Central memory CD8-positive, alpha-beta T cell (primary cell): ENCODE measurements around the gene ATP10B.
"Not testable (repeated sequence)": the region's sequence is repeated elsewhere in the genome, so short reads cannot be mapped to it uniquely, and the experiment has no call there.

ENCODE experiments used
- ATAC-seq: fragments of 150-1000 bp; cut with Tn5 transposase; replicated peaks from 2 replicates; pipeline ENCODE4 v1.10.0; 2022; ENCODE audit warnings: mild to moderate bottlenecking, moderate FRiP score, moderate number of reproducible peaks; ENCODE audit not compliant: poor library complexity, severe bottlenecking; ENCODE audit errors: extremely low read depth
- DNase-seq, 2 donors: peaks; one replicate each; pipeline ENCODE4 v3.0.0; 2021; ENCODE audit warnings: low spot score in 2 of 2
- H3K27ac Mint-ChIP-seq: one replicate; pipeline ENCODE4 v1.8.0; 2022; ENCODE audit warnings: low read depth, mild to moderate bottlenecking, moderate library complexity, mixed read lengths
- H3K27me3 Mint-ChIP-seq: one replicate; pipeline ENCODE4 v1.8.0; 2022; ENCODE audit warnings: mixed read lengths
- H3K36me3 Mint-ChIP-seq: one replicate; pipeline ENCODE4 v1.8.0; 2022; ENCODE audit warnings: mild to moderate bottlenecking, moderate library complexity, mixed read lengths; ENCODE audit not compliant: insufficient read depth
- H3K4me1 Mint-ChIP-seq: one replicate; pipeline ENCODE4 v1.8.0; 2022; ENCODE audit warnings: mixed read lengths
- H3K4me3 Mint-ChIP-seq: one replicate; pipeline ENCODE4 v1.8.0; 2022; ENCODE audit warnings: mild to moderate bottlenecking, moderate library complexity, mixed read lengths
- H3K9me3 Mint-ChIP-seq: one replicate; pipeline ENCODE4 v1.8.0; 2022; ENCODE audit warnings: mixed read lengths

ATP10B gene

GRCh38 chr5:160852049-160852448, at the start of gene ATP10B:
Gene ATP10B, minus strand, starts transcription at chr5:160852211. Its CDS starts 164,137 bp downstream, at chr5:160688074.
- Mint-ChIP-seq H3K4me1 (no peaks in the 10 kb centered on the region), H3K4me3 (no peak within 1 kb of the TSS), H3K9me3 (no peaks in the 10 kb centered on the region), H3K36me3 (no peaks in the 10 kb centered on the region), H3K27me3 (no peaks in the 10 kb centered on the region), H3K27ac (no peak within 1 kb of the TSS)
- no peak for ATAC-seq
- DNase-seq = no peak

GRCh38 chr5:160901656-160902055, 49.6 kb upstream of the ATP10B start:
- ATAC-seq (no peak), DNase-seq (no peak)
- Mint-ChIP-seq H3K36me3 (no peaks in the 10 kb centered on the region), H3K9me3 (no peaks in the 10 kb centered on the region), H3K4me3 (no peak overlapping the region), H3K27ac (no peak overlapping the region), H3K4me1 (no peaks in the 10 kb centered on the region), H3K27me3 (peaks cover 15% of the 10 kb centered on the region)

- H3K9me3 Mint-ChIP-seq = peaks cover 9% of the 10 kb centered on the region
- no peak overlapping the region for H3K4me3 Mint-ChIP-seq
- ATAC-seq (no peak), DNase-seq (no peak)
- no peaks in the 10 kb centered on the region for H3K4me1 Mint-ChIP-seq
- peaks cover 15% of the 10 kb centered on the region for H3K27me3 Mint-ChIP-seq
- H3K27ac Mint-ChIP-seq = no peak overlapping the region
- H3K36me3 Mint-ChIP-seq = no peaks in the 10 kb centered on the region
Observed at GRCh38 chr5:160899735-160900134, 47.7 kb upstream of the ATP10B start.

GRCh38 chr5:160893180-160893964, 41.4 kb upstream of the ATP10B start:
- H3K27me3 Mint-ChIP-seq = peaks cover 11% of the 10 kb centered on the region
- not testable (repeated sequence) for H3K4me1 Mint-ChIP-seq, DNase-seq, H3K9me3 Mint-ChIP-seq, ATAC-seq, H3K4me3 Mint-ChIP-seq, H3K36me3 Mint-ChIP-seq, H3K27ac Mint-ChIP-seq

- DNase-seq (no peak), ATAC-seq (no peak)
- H3K4me1 Mint-ChIP-seq = no peaks in the 10 kb centered on the region
- H3K27me3 Mint-ChIP-seq = no peaks in the 10 kb centered on the region
- peaks cover 2% of the 10 kb centered on the region for H3K36me3 Mint-ChIP-seq
- H3K27ac Mint-ChIP-seq = no peak overlapping the region
- H3K9me3 Mint-ChIP-seq = no peaks in the 10 kb centered on the region
- no peak overlapping the region for H3K4me3 Mint-ChIP-seq
Observed at GRCh38 chr5:160887780-160888179, 35.8 kb upstream of the ATP10B start.

- not testable (repeated sequence) for H3K4me1 Mint-ChIP-seq
Observed at GRCh38 chr5:160873560-160874200, 21.7 kb upstream of the ATP10B start.

GRCh38 chr5:160869989-160870521, 18.0 kb upstream of the ATP10B start:
- Mint-ChIP-seq H3K9me3 (peaks cover 8% of the 10 kb centered on the region), H3K4me1 (peaks cover 6% of the 10 kb centered on the region), H3K27me3 (peaks cover 18% of the 10 kb centered on the region), H3K36me3 (peaks cover 2% of the 10 kb centered on the region), H3K4me3 (no peak overlapping the region), H3K27ac (no peak overlapping the region)
- DNase-seq (no peak), ATAC-seq (no peak)

More at GRCh38 chr5:160873560-160874200, 21.7 kb upstream of the ATP10B start:
- not testable (repeated sequence) for DNase-seq, H3K9me3 Mint-ChIP-seq, H3K36me3 Mint-ChIP-seq, H3K4me3 Mint-ChIP-seq, ATAC-seq, H3K27ac Mint-ChIP-seq
- H3K27me3 Mint-ChIP-seq = peaks cover 18% of the 10 kb centered on the region

- H3K9me3 Mint-ChIP-seq = peaks cover 10% of the 10 kb centered on the region
- H3K4me1 Mint-ChIP-seq = peaks cover 6% of the 10 kb centered on the region
- DNase-seq (no peak), ATAC-seq (no peak)
- no peak overlapping the region for H3K4me3 Mint-ChIP-seq
- no peak overlapping the region for H3K27ac Mint-ChIP-seq
- peaks cover 2% of the 10 kb centered on the region for H3K36me3 Mint-ChIP-seq
- peaks cover 22% of the 10 kb centered on the region for H3K27me3 Mint-ChIP-seq
Observed at GRCh38 chr5:160867976-160868375, 16.0 kb upstream of the ATP10B start.

GRCh38 chr5:160851451-160851850, 560 bp downstream of the ATP10B start:
- no peak overlapping the region for H3K27ac Mint-ChIP-seq
- ATAC-seq (no peak), DNase-seq (no peak)
- H3K4me1 Mint-ChIP-seq = no peaks in the 10 kb centered on the region
- H3K4me3 Mint-ChIP-seq = no peak overlapping the region
- H3K9me3 Mint-ChIP-seq = no peaks in the 10 kb centered on the region
- no peaks in the 10 kb centered on the region for H3K36me3 Mint-ChIP-seq
- H3K27me3 Mint-ChIP-seq = no peaks in the 10 kb centered on the region

- Mint-ChIP-seq H3K36me3 (no peaks in the 10 kb centered on the region), H3K4me3 (no peak overlapping the region), H3K9me3 (no peaks in the 10 kb centered on the region), H3K4me1 (no peaks in the 10 kb centered on the region), H3K27ac (no peak overlapping the region), H3K27me3 (no peaks in the 10 kb centered on the region)
- no peak for ATAC-seq
- no peak for DNase-seq
Observed at GRCh38 chr5:160850421-160850820, 1.6 kb downstream of the ATP10B start.

- no peaks in the 10 kb centered on the region for H3K27me3 Mint-ChIP-seq
- H3K36me3 Mint-ChIP-seq = no peaks in the 10 kb centered on the region
- H3K4me3 Mint-ChIP-seq = no peak overlapping the region
- no peaks in the 10 kb centered on the region for H3K4me1 Mint-ChIP-seq
- H3K9me3 Mint-ChIP-seq = no peaks in the 10 kb centered on the region
- no peak overlapping the region for H3K27ac Mint-ChIP-seq
- no peak for DNase-seq
- ATAC-seq = no peak
Observed at GRCh38 chr5:160847526-160848085, 4.4 kb downstream of the ATP10B start.

GRCh38 chr5:160846642-160847041, 5.4 kb downstream of the ATP10B start:
- H3K9me3 Mint-ChIP-seq = no peaks in the 10 kb centered on the region
- DNase-seq (no peak), ATAC-seq (no peak)
- H3K4me3 Mint-ChIP-seq = no peak overlapping the region
- no peaks in the 10 kb centered on the region for H3K27me3 Mint-ChIP-seq
- no peaks in the 10 kb centered on the region for H3K36me3 Mint-ChIP-seq
- H3K27ac Mint-ChIP-seq = no peak overlapping the region
- H3K4me1 Mint-ChIP-seq = no peaks in the 10 kb centered on the region

- no peaks in the 10 kb centered on the region for H3K4me1 Mint-ChIP-seq
- no peaks in the 10 kb centered on the region for H3K9me3 Mint-ChIP-seq
- H3K27ac Mint-ChIP-seq = no peak overlapping the region
- no peaks in the 10 kb centered on the region for H3K27me3 Mint-ChIP-seq
- no peak overlapping the region for H3K4me3 Mint-ChIP-seq
- ATAC-seq (no peak), DNase-seq (no peak)
- H3K36me3 Mint-ChIP-seq = no peaks in the 10 kb centered on the region
Observed at GRCh38 chr5:160844177-160844576, 7.8 kb downstream of the ATP10B start.
